Stimulated activated CD4-positive, alpha-beta T cell treated with anti-CD3 and anti-CD28 coated beads, TNF-alpha, amount 100 ng/mL, for 4 hours (primary cell): Measurements from ENCODE around the gene HAGH.
A peak's percentile ranks its signal among the peaks of the same experiment; 100 is the strongest.

Experiments
- DNase-seq, 3 experiments: peaks; one replicate each; pipeline ENCODE4 v3.0.0-alpha.2; 2020; ENCODE audit warnings: low read depth in 3 of 3

The HAGH gene

GRCh38 chr16:1787056-1787321, 39.6 kb downstream of the HAGH start:
- DNase-seq, result no peak

GRCh38 chr16:1786242-1787055, 40.2 kb downstream of the HAGH start:
- no peak for DNase-seq

GRCh38 chr16:1785846-1786170, 40.8 kb downstream of the HAGH start:
- no peak for DNase-seq

GRCh38 chr16:1784977-1785845, 41.4 kb downstream of the HAGH start:
- DNase-seq, result no peak

GRCh38 chr16:1782408-1783264, 44.0 kb downstream of the HAGH start, which contains the start of the genes NUBP2 and SPSB3:
Gene NUBP2, plus strand, starts transcription at chr16:1782960. Its CDS starts 61 bp downstream, at chr16:1783021.
Gene SPSB3, minus strand, starts transcription at chr16:1782571. Its CDS starts 1,088 bp downstream, at chr16:1781483.
- peak; percentile 87 to 96 (median 92) for DNase-seq

- no peak for DNase-seq
Measured at GRCh38 chr16:1781758-1782407, 44.7 kb downstream of the HAGH start.

GRCh38 chr16:1781254-1781653, 45.4 kb downstream of the HAGH start:
- DNase-seq, result no peak

GRCh38 chr16:1780677-1781072, 46.0 kb downstream of the HAGH start:
- DNase-seq, result no peak

GRCh38 chr16:1779741-1780676, 46.6 kb downstream of the HAGH start:
- DNase-seq, result no peak

GRCh38 chr16:1779234-1779701, 47.4 kb downstream of the HAGH start:
- DNase-seq, result no peak

- no peak for DNase-seq
Measured at GRCh38 chr16:1778200-1779179, 48.1 kb downstream of the HAGH start.

GRCh38 chr16:1777375-1778199, 49.0 kb downstream of the HAGH start:
- no peak for DNase-seq

GRCh38 chr16:1776991-1777374, 49.6 kb downstream of the HAGH start:
- no peak for DNase-seq

- DNase-seq, result no peak
Measured at GRCh38 chr16:1776672-1776955, 50.0 kb downstream of the HAGH start.

- no peak for DNase-seq
Measured at GRCh38 chr16:1775846-1776671, 50.6 kb downstream of the HAGH start.

GRCh38 chr16:1775006-1775845, 51.4 kb downstream of the HAGH start:
- no peak for DNase-seq

GRCh38 chr16:1774448-1774780, 52.2 kb downstream of the HAGH start:
- DNase-seq, result no peak
